ENCODE measurements around the gene RND1. TPM values are rescaled to one million over a fixed set of nuclear protein-coding genes. Genes with fewer than 3 reads are reported as not detected.
A peak's percentile ranks its signal among the peaks of the same experiment; 100 is the strongest.
"Not testable (repeated sequence)": the region's sequence is repeated elsewhere in the genome, so short reads cannot be mapped to it uniquely, and the experiment has no call there.

Gene RND1
- total RNA-seq = 10 to 100 TPM in 5 of 6 experiments, 1 to 10 TPM in 1; 6.4 to 72.8 (median 17.2) TPM
- long read RNA-seq = 0 reads

GRCh38 chr12:48865281-48866051 lies at the start of gene RND1:
Gene RND1 (minus strand): TSS chr12:48865870. CDS start chr12:48865767, 103 bp downstream.
- TF ChIP-seq POLR2A (IDR thresholded peaks at IDR 0.05) = peak; percentile 99
- TF ChIP-seq, protein P1, sequence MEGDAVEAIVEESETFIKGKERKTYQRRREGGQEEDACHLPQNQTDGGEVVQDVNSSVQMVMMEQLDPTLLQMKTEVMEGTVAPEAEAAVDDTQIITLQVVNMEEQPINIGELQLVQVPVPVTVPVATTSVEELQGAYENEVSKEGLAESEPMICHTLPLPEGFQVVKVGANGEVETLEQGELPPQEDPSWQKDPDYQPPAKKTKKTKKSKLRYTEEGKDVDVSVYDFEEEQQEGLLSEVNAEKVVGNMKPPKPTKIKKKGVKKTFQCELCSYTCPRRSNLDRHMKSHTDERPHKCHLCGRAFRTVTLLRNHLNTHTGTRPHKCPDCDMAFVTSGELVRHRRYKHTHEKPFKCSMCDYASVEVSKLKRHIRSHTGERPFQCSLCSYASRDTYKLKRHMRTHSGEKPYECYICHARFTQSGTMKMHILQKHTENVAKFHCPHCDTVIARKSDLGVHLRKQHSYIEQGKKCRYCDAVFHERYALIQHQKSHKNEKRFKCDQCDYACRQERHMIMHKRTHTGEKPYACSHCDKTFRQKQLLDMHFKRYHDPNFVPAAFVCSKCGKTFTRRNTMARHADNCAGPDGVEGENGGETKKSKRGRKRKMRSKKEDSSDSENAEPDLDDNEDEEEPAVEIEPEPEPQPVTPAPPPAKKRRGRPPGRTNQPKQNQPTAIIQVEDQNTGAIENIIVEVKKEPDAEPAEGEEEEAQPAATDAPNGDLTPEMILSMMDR (IDR thresholded peaks at IDR 0.05) = peak in 2 of 4 donors; percentile 8 to 20
- WGBS (ENCODE audit: insufficient coverage, low coverage, low lambda C conversion rate, missing lambda C conversion rate) = 3% methylated on average over 18 of the region's 32 CpGs
- Histone ChIP-seq H3K27me3 (no peaks in the 10 kb centered on the region), H3K4me1 (peaks cover 0 to 19% (median 6%) of the 10 kb centered on the region in 4 donors), H3K4me3 (peak within 1 kb of the TSS; percentile 63 to 88 (median 71)), H3K9me3 (no peaks in the 10 kb centered on the region), H3K36me3 (peaks cover 0 to 17% (median 0%) of the 10 kb centered on the region in 4 donors), H3K27ac (peak within 1 kb of the TSS; percentile 86 to 92 (median 87))
- DNase-seq (peak; percentile 88 to 95 (median 93)), ATAC-seq (peak; percentile 63 to 91 (median 86))
- intact Hi-C loops (cut with DNase I) = no loop called here

GRCh38 chr12:48910196-48910595 lies 44.5 kb upstream of the RND1 start:
- no peak for DNase-seq
- no peak overlapping the region for H3K27ac ChIP-seq
- intact Hi-C loops (cut with DNase I) = no loop called here
- peaks cover 0 to 9% (median 0%) of the 10 kb centered on the region in 4 donors for H3K4me1 ChIP-seq
- peak in 3 of 4 donors; percentile 25 to 81 (median 71) for ATAC-seq
- no peaks in the 10 kb centered on the region for H3K36me3 ChIP-seq
- TF ChIP-seq POLR2A (IDR thresholded peaks at IDR 0.05) = no peak
- TF ChIP-seq, protein P1 (IDR thresholded peaks at IDR 0.05) = no peak
- no peaks in the 10 kb centered on the region for H3K27me3 ChIP-seq
- no peak overlapping the region for H3K4me3 ChIP-seq
- no peaks in the 10 kb centered on the region for H3K9me3 ChIP-seq

- H3K4me3 ChIP-seq; intact Hi-C loops (cut with DNase I); ATAC-seq; DNase-seq; H3K36me3 ChIP-seq; H3K4me1 ChIP-seq; H3K9me3 ChIP-seq; H3K27me3 ChIP-seq; H3K27ac ChIP-seq: not testable (repeated sequence)
- whole genome bisulfite sequencing (ENCODE audit: insufficient coverage, low coverage, low lambda C conversion rate, missing lambda C conversion rate) = 90% methylated on average over 2 of the region's 11 CpGs
Measured at GRCh38 chr12:48909698-48910097, 44.0 kb upstream of the RND1 start.

DNA sequence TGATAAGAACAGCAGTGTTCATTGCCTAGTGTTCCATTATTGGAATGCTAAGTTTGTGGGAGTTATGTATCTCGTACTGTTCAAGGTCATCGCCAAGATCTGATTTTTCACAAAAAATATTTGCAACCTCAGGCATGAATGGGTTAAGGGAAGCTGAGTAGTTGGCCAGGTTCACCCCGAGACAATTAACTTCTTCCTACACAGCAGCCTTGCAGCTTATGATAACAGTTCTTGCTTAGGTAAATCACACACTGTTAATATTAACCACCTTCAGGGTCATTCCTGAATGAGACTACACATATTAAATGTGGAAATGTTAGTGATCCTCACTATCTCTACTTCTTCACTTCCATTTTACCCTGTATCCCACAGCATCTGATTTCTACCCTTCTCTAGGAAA lies 41.6 kb upstream of the RND1 start:
- Histone ChIP-seq H3K27ac (no peak overlapping the region), H3K27me3 (no peaks in the 10 kb centered on the region), H3K4me1 (peaks cover 0 to 13% (median 0%) of the 10 kb centered on the region in 4 donors), H3K9me3 (no peaks in the 10 kb centered on the region), H3K36me3 (no peaks in the 10 kb centered on the region), H3K4me3 (no peak overlapping the region)
- no peak for TF ChIP-seq POLR2A (IDR thresholded peaks at IDR 0.05)
- TF ChIP-seq, protein P1 (IDR thresholded peaks at IDR 0.05) = no peak
- 44% methylated on average over 3 of the region's 3 CpGs for WGBS (ENCODE audit: insufficient coverage, low coverage, low lambda C conversion rate, missing lambda C conversion rate)
- ATAC-seq (peak in 2 of 4 donors; percentile 32 to 34), DNase-seq (no peak)
- intact Hi-C loops (cut with DNase I) = no loop called here

DNA sequence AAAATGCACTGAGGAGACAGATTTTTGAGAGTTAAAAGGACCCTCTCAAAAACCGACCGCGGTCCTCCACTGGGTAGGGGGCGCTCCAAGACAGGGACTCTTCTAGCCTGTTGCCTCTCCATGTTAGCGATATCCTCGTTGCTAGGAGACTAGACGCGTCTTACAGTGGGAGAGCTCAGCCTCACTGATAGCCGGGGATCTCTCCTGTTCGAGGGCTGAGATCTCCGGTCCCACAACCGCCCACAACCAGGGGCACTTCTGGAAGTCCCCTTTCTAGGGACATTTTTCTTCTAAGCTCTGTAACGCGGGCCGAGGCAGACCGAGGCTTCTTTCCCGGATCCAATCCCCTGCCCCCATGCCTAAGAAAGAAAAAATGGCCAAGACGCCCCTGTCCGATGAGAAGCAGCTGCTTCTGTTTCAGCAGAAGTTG lies 38.3 kb upstream of the RND1 start:
- WGBS (ENCODE audit: insufficient coverage, low coverage, low lambda C conversion rate, missing lambda C conversion rate) = 4% methylated on average over 19 of the region's 19 CpGs
- peak; percentile 89 to 95 (median 92) for ATAC-seq
- H3K4me3 ChIP-seq = peak overlapping the region; percentile 10 to 44 (median 18)

More for the DNA sequence above, 38.3 kb upstream of the RND1 start:
- TF ChIP-seq, protein P1 (IDR thresholded peaks at IDR 0.05) = peak; percentile 22 to 74 (median 57)
- TF ChIP-seq POLR2A (IDR thresholded peaks at IDR 0.05) = no peak
- Histone ChIP-seq H3K4me1 (peaks cover 0 to 13% (median 0%) of the 10 kb centered on the region in 4 donors), H3K27me3 (no peaks in the 10 kb centered on the region), H3K27ac (no peak overlapping the region), H3K9me3 (no peaks in the 10 kb centered on the region), H3K36me3 (no peaks in the 10 kb centered on the region)
- intact Hi-C loops (cut with DNase I) = no loop called here
- DNase-seq = peak; percentile 61 to 73 (median 72)
